GM12872 (cell line): ENCODE data around the gene CMSS1.

Source experiments
- TF ChIP-seq, protein P1 (sequence below): IDR thresholded peaks from 3 replicates; pipeline ENCODE4 v1.5.1; 2011; ENCODE audit warnings: low read depth, mild to moderate bottlenecking, low read length, moderate library complexity; ENCODE audit not compliant: insufficient read depth

CMSS1 gene

DNA sequence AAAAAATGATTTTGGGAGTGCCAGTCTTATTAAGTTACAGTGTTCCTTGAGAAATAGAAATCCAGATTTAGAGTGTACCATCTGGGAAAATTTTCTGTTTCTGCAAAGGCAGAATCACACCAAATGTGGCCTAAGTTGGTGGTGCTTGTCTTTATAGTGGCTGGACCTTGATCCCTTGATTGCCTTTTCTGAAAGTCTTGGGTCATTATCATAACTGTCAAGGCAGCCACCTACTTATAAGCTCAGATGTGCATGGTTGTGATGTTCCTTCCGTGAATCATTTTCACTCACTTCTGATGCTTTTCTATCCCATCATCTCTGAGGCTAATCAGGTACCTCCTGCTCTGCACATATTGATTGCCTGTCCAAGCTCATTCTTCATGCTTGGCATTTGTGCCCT lies 20.1 kb downstream of the CMSS1 start:
- TF ChIP-seq, protein P1, sequence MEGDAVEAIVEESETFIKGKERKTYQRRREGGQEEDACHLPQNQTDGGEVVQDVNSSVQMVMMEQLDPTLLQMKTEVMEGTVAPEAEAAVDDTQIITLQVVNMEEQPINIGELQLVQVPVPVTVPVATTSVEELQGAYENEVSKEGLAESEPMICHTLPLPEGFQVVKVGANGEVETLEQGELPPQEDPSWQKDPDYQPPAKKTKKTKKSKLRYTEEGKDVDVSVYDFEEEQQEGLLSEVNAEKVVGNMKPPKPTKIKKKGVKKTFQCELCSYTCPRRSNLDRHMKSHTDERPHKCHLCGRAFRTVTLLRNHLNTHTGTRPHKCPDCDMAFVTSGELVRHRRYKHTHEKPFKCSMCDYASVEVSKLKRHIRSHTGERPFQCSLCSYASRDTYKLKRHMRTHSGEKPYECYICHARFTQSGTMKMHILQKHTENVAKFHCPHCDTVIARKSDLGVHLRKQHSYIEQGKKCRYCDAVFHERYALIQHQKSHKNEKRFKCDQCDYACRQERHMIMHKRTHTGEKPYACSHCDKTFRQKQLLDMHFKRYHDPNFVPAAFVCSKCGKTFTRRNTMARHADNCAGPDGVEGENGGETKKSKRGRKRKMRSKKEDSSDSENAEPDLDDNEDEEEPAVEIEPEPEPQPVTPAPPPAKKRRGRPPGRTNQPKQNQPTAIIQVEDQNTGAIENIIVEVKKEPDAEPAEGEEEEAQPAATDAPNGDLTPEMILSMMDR = no peak

DNA sequence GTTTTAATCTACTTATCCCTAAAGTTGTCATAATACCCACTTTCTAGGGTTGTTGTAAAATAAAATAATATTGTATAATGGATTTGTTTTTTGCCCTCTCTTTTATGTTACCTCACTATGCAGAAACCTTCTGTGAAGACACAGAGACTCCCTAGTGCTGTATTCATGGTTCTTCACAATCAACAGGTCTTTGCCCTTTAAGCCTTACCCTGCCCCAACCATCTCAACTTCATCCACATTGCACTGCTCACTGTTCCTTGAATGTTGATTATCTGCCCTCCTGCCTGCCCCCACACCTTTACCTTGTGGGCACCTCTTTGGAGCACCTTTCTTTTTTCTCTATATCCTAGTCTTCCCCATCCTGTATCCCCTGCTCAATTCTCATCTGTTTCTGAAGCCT lies 21.1 kb downstream of the CMSS1 start:
- TF ChIP-seq, protein P1 = no peak

DNA sequence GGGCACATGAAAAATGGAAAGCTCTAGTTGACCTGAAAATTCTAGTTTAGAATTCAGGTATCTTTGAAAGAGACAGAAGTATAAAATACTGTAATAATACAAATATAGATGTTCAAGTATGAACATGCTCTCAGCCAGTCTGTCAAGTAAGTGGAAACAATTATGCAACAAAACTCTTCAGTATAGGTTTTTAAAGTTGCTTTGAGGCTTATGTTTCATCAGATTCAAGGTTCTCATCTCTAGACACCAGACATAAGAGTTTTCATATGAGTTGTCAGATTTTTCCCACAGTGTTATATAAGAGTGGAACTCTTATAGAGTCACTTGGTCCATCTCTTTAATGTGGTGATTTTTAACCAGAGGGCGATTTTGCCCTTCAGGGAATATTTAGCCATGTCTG lies 22.0 kb downstream of the CMSS1 start:
- TF ChIP-seq, protein P1 = no peak

DNA sequence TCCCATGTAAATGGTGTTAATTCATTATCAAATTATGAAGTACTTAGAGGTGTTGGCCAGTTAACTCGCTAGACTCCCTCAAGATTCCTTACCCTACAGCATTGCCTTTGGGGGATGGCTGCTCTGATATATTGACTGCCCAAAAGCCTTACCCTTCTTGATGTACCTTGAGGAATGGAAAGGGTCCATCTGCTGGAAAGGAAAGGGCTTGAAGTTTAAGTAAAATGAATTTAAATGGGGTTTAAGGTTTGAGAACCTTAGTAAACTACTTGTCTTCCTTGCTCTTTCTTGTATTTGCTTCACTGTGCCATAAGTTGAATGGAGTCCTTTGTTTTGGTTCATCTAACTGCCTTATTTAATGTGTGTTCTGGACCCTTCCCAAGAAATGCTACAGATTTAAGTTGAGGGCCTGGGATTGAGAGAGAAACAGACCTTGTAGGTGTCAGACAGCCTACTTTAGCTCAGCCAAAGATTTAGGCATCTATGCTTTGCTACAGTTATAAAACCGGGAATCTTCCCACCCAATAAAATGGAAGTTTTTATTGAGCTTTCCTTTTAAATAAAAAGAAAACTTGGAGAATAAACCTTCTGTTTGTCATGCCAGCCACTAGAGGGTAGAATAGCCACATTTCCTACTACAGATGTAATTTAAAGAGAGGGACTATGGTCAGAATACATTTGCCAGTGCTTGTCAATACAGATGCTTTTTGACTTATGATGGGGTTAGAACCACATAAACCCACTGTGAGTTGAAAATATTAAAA lies 25.3 kb downstream of the CMSS1 start:
- TF ChIP-seq, protein P1 = peak; percentile 57

DNA sequence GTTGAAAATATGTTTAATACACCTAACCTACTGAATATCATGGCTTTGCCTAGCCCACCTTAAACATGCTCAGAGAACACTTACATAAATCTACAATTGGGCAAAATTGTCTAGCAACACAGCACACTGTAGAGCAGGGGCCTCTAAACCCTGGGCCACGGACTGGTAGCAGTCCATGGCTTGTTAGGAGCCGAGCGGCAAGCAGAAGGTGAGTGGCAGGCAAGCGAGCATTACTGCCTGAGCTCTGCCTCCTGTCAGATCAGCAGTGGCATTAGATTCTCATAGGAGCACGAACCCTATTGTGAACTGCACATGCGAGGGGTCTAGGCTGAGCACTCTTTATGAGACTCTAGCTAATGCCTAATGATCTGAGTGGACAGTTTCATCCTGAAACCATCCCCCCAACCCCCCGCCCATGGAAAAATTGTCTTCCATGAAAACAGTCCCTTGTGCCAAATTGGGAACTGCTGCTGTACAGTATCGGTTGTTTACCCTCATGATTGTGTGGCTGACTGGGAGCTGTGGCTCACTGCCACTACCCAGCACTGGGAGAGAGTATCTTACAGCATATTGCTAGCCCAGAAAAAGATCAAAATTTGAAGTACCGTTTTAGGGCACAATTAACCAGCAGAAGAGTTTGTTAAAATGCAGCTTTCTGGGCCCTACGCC lies 26.1 kb downstream of the CMSS1 start:
- TF ChIP-seq, protein P1 = no peak

DNA sequence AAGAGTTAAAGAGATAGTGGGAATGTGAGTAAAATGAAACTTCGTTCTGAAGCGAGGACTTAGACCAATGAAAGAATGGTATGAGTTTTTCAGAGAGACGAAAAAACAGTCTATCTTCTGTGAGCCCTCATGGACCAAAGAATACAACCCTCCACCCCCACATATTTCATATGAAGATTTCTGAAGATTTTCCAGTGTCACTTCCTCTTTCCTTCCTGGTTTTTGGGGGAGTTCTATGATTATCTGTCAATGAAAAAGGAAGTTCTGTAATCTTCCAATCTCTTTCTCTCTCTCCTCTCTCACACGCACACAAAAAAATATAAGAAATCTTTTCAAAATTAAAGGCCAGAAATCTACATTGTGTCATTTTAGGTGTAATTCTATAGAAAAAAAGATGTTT lies 27.7 kb downstream of the CMSS1 start:
- TF ChIP-seq, protein P1 = no peak

DNA sequence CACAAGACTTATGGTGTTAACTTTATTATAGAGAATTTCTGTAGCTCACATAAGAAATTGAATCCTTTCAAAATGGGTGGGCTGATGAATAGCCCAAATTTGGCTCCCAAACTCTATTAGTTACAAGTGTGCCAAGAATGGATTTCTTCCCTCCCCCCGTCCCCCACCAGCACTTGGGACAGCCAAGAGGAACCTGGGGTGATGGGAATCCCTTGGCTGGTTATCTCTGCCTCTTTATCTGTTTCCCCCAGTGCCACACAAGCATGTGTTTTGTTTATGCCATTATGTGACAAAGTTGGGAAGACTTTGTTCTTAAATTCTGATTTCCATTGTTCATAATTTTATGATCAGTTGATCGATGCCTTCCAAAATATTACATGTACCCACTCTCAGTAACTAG lies 28.3 kb downstream of the CMSS1 start:
- TF ChIP-seq, protein P1 = no peak
